HFFc6 (cell line): ENCODE results near the gene DNAJC21. TPM values are rescaled to one million over a fixed set of nuclear protein-coding genes. Genes with fewer than 3 reads are reported as not detected.
"Not testable (repeated sequence)": the region's sequence is repeated elsewhere in the genome, so short reads cannot be mapped to it uniquely, and the experiment has no call there.

Experiments used
- DNase-seq: peaks from one replicate; pipeline ENCODE4 v3.0.0-alpha.2; 2018
- H3K27ac Mint-ChIP-seq: 2 replicates; pipeline ENCODE4 v1.8.0; 2020; ENCODE audit warnings: mild to moderate bottlenecking, mixed read lengths
- H3K27me3 Mint-ChIP-seq: 2 replicates; pipeline ENCODE4 v1.8.0; 2021; ENCODE audit warnings: mild to moderate bottlenecking, moderate library complexity, mixed read lengths; ENCODE audit not compliant: insufficient read depth
- H3K36me3 Mint-ChIP-seq: 2 replicates; pipeline ENCODE4 v1.8.0; 2021; ENCODE audit warnings: low read depth, mixed read lengths
- H3K4me1 Mint-ChIP-seq: 2 replicates; pipeline ENCODE4 v1.8.0; 2020; ENCODE audit warnings: low read depth, mixed read lengths
- H3K4me3 Mint-ChIP-seq: 2 replicates; pipeline ENCODE4 v1.8.0; 2020; ENCODE audit warnings: mild to moderate bottlenecking, moderate library complexity, mixed read lengths
- H3K9me3 Mint-ChIP-seq: 2 replicates; pipeline ENCODE4 v1.8.0; 2020; ENCODE audit warnings: mild to moderate bottlenecking, mixed read lengths
- total RNA-seq, 6 experiments: library from RNA; stranded (reverse); fragmentation: NEBNext Ultra II Directional; extraction: Animal tissue kit (Norgen Biotek cat#: 25700); gene quantifications; 2 replicates in 1 of 6; 3 replicates in 5 of 6; pipeline ENCODE4 v1.2.3, GENCODE V29; 2021
- TF ChIP-seq, protein P1 (sequence below): fragments of 200-600 bp; sonication (generic); IDR thresholded peaks from 2 replicates; pipeline ENCODE4 v1.5.0; 2021; ENCODE audit warnings: antibody characterized with exemption, mild to moderate bottlenecking

The DNAJC21 gene
- total RNA-seq, 6 experiments from 2014 or later, result 38.2 to 46.8 (median 45.9) TPM

GRCh38 chr5:34959323-34959722, 30.0 kb downstream of the DNAJC21 start:
- DNase-seq, result peak; percentile 54
- Mint-ChIP-seq H3K27ac (no peak overlapping the region), H3K4me3 (no peak overlapping the region), H3K4me1 (peaks cover 14% of the 10 kb centered on the region), H3K27me3 (no peaks in the 10 kb centered on the region; the same call in 1 of the 2 replicates), H3K9me3 (no peaks in the 10 kb centered on the region), H3K36me3 (peaks cover 6% of the 10 kb centered on the region)
- TF ChIP-seq, protein P1, sequence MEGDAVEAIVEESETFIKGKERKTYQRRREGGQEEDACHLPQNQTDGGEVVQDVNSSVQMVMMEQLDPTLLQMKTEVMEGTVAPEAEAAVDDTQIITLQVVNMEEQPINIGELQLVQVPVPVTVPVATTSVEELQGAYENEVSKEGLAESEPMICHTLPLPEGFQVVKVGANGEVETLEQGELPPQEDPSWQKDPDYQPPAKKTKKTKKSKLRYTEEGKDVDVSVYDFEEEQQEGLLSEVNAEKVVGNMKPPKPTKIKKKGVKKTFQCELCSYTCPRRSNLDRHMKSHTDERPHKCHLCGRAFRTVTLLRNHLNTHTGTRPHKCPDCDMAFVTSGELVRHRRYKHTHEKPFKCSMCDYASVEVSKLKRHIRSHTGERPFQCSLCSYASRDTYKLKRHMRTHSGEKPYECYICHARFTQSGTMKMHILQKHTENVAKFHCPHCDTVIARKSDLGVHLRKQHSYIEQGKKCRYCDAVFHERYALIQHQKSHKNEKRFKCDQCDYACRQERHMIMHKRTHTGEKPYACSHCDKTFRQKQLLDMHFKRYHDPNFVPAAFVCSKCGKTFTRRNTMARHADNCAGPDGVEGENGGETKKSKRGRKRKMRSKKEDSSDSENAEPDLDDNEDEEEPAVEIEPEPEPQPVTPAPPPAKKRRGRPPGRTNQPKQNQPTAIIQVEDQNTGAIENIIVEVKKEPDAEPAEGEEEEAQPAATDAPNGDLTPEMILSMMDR, result no peak

DNA sequence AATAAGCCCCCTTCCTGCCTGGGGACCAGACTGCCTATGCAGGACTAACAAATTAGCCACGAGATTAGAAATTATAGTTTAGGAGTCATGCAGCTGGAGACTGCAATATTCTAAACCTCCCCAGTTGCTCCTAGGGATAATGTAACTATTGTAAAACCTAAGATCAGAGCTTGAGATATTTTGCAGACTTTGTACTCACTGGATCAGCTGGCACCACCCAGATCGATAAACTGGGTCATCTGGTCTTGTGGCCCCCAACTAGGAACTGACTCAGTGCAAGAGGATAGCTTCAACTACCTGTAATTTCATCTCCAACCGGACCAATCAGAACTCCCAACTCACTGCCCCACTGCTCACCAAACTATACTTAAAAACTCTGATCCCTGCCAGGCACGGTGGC, 38.2 kb downstream of the DNAJC21 start:
- no peak overlapping the region for H3K4me3 Mint-ChIP-seq
- TF ChIP-seq, protein P1, result no peak
- no peaks in the 10 kb centered on the region for H3K4me1 Mint-ChIP-seq
- peaks cover 9% of the 10 kb centered on the region for H3K36me3 Mint-ChIP-seq
- DNase-seq, result no peak
- H3K27me3 Mint-ChIP-seq, result peaks cover 9% of the 10 kb centered on the region; the same call in 1 of the 2 replicates
- H3K9me3 Mint-ChIP-seq, result peaks cover 8% of the 10 kb centered on the region; the same call in 1 of the 2 replicates
- H3K27ac Mint-ChIP-seq, result no peak overlapping the region

- no peak overlapping the region for H3K27ac Mint-ChIP-seq
- H3K27me3 Mint-ChIP-seq, result peaks cover 9% of the 10 kb centered on the region; the same call in 1 of the 2 replicates
- H3K9me3 Mint-ChIP-seq, result peaks cover 8% of the 10 kb centered on the region; the same call in 1 of the 2 replicates
Measured at GRCh38 chr5:34968258-34968657, 38.9 kb downstream of the DNAJC21 start.

GRCh38 chr5:34970552-34970951, 41.2 kb downstream of the DNAJC21 start:
- no peak overlapping the region for H3K4me3 Mint-ChIP-seq
- peaks cover 8% of the 10 kb centered on the region for H3K36me3 Mint-ChIP-seq
- H3K27ac Mint-ChIP-seq, result no peak overlapping the region
- H3K4me1 Mint-ChIP-seq, result peaks cover 6% of the 10 kb centered on the region; the same call in 1 of the 2 replicates
- H3K27me3 Mint-ChIP-seq, result peaks cover 11% of the 10 kb centered on the region
- H3K9me3 Mint-ChIP-seq, result peaks cover 8% of the 10 kb centered on the region; the same call in 1 of the 2 replicates
- no peak for DNase-seq
- TF ChIP-seq, protein P1, result no peak

More at GRCh38 chr5:34968258-34968657, 38.9 kb downstream of the DNAJC21 start:
- no peak for DNase-seq
- Mint-ChIP-seq H3K36me3 (peaks cover 9% of the 10 kb centered on the region), H3K4me1 (no peaks in the 10 kb centered on the region), H3K4me3 (no peak overlapping the region)
- TF ChIP-seq, protein P1, result no peak

GRCh38 chr5:34971655-34972054, 42.3 kb downstream of the DNAJC21 start:
- not testable (repeated sequence) for H3K27me3 Mint-ChIP-seq, DNase-seq, H3K27ac Mint-ChIP-seq, H3K4me1 Mint-ChIP-seq, H3K4me3 Mint-ChIP-seq, H3K36me3 Mint-ChIP-seq, H3K9me3 Mint-ChIP-seq

DNA sequence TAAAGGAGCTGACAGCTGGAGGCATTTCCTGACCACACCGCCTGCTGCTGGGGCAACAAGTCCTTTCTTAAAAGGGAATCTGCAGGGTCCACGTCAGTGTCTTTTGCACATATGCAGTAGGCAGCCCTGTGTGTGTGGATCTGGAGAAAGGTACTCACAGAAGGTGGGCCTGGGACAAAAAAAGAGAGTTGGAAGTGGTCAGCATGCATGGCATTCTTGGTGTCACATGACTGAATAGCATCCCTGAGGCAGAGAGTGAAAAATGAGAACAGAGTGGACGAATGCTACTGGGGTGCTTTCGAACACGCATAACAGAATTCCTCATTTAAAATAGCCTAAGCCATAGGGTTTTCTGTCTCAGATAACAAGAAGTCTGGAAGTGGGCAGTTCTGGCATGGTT, 47.0 kb downstream of the DNAJC21 start:
- no peaks in the 10 kb centered on the region for H3K36me3 Mint-ChIP-seq
- TF ChIP-seq, protein P1, result no peak
- DNase-seq, result no peak
- H3K9me3 Mint-ChIP-seq, result no peaks in the 10 kb centered on the region; the same call in 1 of the 2 replicates
- peaks cover 6% of the 10 kb centered on the region; the same call in 1 of the 2 replicates for H3K4me1 Mint-ChIP-seq
- H3K27me3 Mint-ChIP-seq, result peaks cover 17% of the 10 kb centered on the region
- H3K27ac Mint-ChIP-seq, result no peak overlapping the region
- no peak overlapping the region for H3K4me3 Mint-ChIP-seq
